HepG2 (cell line): ENCODE measurements around the gene SPAG4. TPM values are rescaled to one million over a fixed set of nuclear protein-coding genes. Genes with fewer than 3 reads are reported as not detected.

Experiments used
- CHD4 ChIP-seq: fragments of 200-600 bp; sonication (generic); IDR thresholded peaks from 2 replicates; pipeline ENCODE4 v1.7.0; 2017; ENCODE audit warnings: mild to moderate bottlenecking, low read length, borderline replicate concordance
- DNMT3B ChIP-seq: conservative IDR thresholded peaks from 2 replicates; pipeline ENCODE4 v1.6.1; 2016; ENCODE audit warnings: missing biosample characterization, control low read depth
- RAD51 ChIP-seq: fragments of 450-650 bp; IDR thresholded peaks from 2 replicates; pipeline ENCODE4 v1.6.1; 2016; ENCODE audit warnings: borderline replicate concordance
- SP1 ChIP-seq, 2 experiments: fragments of 450-650 bp in 1 of 2; sonication (generic) in 1 of 2; formaldehyde crosslinking in 1 of 2; IDR thresholded peaks; 2 replicates each; pipeline versions ENCODE4 v1.4.0 to v1.6.1; 2016 to 2020; ENCODE audit warnings: missing genetic modification reagents in 1 of 2
- TIGD3 ChIP-seq: sonication (generic); formaldehyde crosslinking; IDR thresholded peaks from 2 replicates; pipeline ENCODE4 v1.5.1; 2020; ENCODE audit warnings: mild to moderate bottlenecking, missing genetic modification reagents, borderline replicate concordance
- TOPORS ChIP-seq: sonication (generic); formaldehyde crosslinking; IDR thresholded peaks from 2 replicates; pipeline ENCODE4 v1.8.0; 2023; ENCODE audit warnings: mild to moderate bottlenecking, missing genetic modification reagents
- ZBED4 ChIP-seq: sonication (generic); formaldehyde crosslinking; IDR thresholded peaks from 2 replicates; pipeline ENCODE4 v1.4.0; 2020; ENCODE audit warnings: missing genetic modification reagents, borderline replicate concordance
- ZNF318 ChIP-seq: sonication (generic); formaldehyde crosslinking; IDR thresholded peaks from 2 replicates; pipeline ENCODE4 v1.4.0; 2020; ENCODE audit warnings: mild to moderate bottlenecking, missing genetic modification reagents
- ZNF362 ChIP-seq: sonication (generic); formaldehyde crosslinking; IDR thresholded peaks from 2 replicates; pipeline ENCODE4 v1.4.0; 2020; ENCODE audit warnings: missing genetic modification reagents, mild to moderate bottlenecking, borderline replicate concordance
- ZSCAN29 ChIP-seq: sonication (generic); formaldehyde crosslinking; conservative IDR thresholded peaks from 2 replicates; pipeline ENCODE4 v1.4.0; 2020; ENCODE audit warnings: mild to moderate bottlenecking, missing genetic modification reagents
- polyA plus RNA-seq, 8 experiments: library from polyadenylated mRNA; depleted of rRNA in 3 of 8; stranded (reverse) in 7 of 8; unstranded in 1 of 8; fragments of >200 nt; fragmentation: Illumina TruSeq in 4 of 8; extraction: Trizol in 4 of 8; gene quantifications; 2 replicates each; pipeline versions ENCODE4 v1.2.1 to v1.2.3, GENCODE V29; 2011 to 2016; ENCODE audit warnings: low read depth in 4 of 8, missing spikeins in 1 of 8, mixed read lengths in 1 of 8; ENCODE audit not compliant: insufficient read depth in 1 of 8
- total RNA-seq, 5 experiments: library from RNA; depleted of rRNA; stranded (reverse); fragments of >200 nt; fragmentation: Illumina TruSeq; extraction: Trizol; gene quantifications; 2 replicates each; pipeline ENCODE4 v1.2.3, GENCODE V29; 2016; ENCODE audit warnings: low read depth in 1 of 5

SPAG4 gene
- total and polyA plus RNA-seq, 2 of the 13 experiments (the other 11 are each of a cell fraction or from before 2014, with no cell fraction given): 5.8 to 137 TPM

- TF ChIP-seq ZBED4: peak; percentile 65
- peak; percentile 100 for TF ChIP-seq ZNF362 (CRISPR knock-in tag)
- TF ChIP-seq RAD51: no peak
- no peak; the same call in 1 of the 2 replicates for TF ChIP-seq TIGD3 (CRISPR knock-in tag)
- no peak for TF ChIP-seq DNMT3B (CRISPR knock-in tag)
- TF ChIP-seq SP1 (IDR thresholded peaks at IDR 0.05): peak; percentile 48; the same call in 1 of the 2 replicates
- TF ChIP-seq SP1 (CRISPR knock-in tag; IDR thresholded peaks at IDR 0.05): peak; percentile 82
- TF ChIP-seq TOPORS (CRISPR knock-in tag): no peak
- TF ChIP-seq ZSCAN29 (CRISPR knock-in tag): peak; percentile 94
- TF ChIP-seq ZNF318: peak; percentile 23; the same call in 1 of the 2 replicates
- peak; percentile 99 for TF ChIP-seq CHD4
Observed at GRCh38 chr20:35616465-35617396, 1.1 kb downstream of the SPAG4 start (continued).
